ENCODE results near the gene NKX1-2.

NKX1-2 gene

DNA sequence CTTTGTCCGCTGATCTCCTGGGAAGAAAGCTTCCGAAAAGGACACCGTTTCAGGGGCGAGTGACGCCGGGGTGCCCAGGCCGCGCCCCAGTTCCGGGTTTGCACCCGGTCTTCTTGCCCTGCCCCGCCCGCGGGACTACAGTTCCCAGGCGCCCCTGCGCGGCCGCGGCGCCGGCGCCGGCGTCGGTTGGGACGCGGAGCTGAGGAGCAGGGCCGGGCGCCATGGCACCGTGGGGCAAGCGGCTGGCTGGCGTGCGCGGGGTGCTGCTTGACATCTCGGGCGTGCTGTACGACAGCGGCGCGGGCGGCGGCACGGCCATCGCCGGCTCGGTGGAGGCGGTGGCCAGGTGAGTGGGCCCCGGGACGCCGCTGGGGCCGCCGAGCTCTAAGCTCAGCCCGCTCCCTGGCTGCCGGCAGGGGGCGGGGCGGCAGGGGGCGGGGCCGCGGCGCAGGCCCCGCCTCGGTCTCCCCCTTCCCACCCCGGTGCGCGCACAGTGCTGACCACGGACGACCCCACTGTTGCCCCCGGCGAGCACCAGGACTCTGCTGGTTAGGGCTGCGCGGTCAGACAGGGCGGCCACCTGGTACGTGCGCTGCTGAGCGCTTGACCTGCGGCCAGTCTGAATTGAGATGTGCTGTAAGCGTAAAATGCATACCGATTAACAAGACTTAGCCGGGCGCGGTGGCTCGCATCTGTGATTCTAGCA, 12.0 kb upstream of the NKX1-2 start, which contains the start of gene LHPP:
Gene LHPP, plus strand, starts transcription at position 182 of the 706 bp plus-strand sequence. Its CDS starts 40 bp downstream, at position 222.
- DNase-seq (ENCODE audit: low read depth), result peak; percentile 75
- H3K4me3 ChIP-seq (ENCODE audit: low read length), result peak within 1 kb of the TSS; percentile 86
- TF ChIP-seq, protein P1, sequence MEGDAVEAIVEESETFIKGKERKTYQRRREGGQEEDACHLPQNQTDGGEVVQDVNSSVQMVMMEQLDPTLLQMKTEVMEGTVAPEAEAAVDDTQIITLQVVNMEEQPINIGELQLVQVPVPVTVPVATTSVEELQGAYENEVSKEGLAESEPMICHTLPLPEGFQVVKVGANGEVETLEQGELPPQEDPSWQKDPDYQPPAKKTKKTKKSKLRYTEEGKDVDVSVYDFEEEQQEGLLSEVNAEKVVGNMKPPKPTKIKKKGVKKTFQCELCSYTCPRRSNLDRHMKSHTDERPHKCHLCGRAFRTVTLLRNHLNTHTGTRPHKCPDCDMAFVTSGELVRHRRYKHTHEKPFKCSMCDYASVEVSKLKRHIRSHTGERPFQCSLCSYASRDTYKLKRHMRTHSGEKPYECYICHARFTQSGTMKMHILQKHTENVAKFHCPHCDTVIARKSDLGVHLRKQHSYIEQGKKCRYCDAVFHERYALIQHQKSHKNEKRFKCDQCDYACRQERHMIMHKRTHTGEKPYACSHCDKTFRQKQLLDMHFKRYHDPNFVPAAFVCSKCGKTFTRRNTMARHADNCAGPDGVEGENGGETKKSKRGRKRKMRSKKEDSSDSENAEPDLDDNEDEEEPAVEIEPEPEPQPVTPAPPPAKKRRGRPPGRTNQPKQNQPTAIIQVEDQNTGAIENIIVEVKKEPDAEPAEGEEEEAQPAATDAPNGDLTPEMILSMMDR (conservative IDR thresholded peaks at IDR 0.05; ENCODE audit: low read length), result no peak

- H3K4me3 ChIP-seq (ENCODE audit: low read length), result no peak overlapping the region
- TF ChIP-seq, protein P1 (conservative IDR thresholded peaks at IDR 0.05; ENCODE audit: low read length), result no peak
- DNase-seq (ENCODE audit: low read depth), result no peak
These were observed 10.3 kb upstream of the NKX1-2 start for GRCh38 chr10:124460144-124460543.

GRCh38 chr10:124459395-124459794, 9.6 kb upstream of the NKX1-2 start:
- H3K4me3 ChIP-seq (ENCODE audit: low read length), result no peak overlapping the region
- no peak for DNase-seq (ENCODE audit: low read depth)
- TF ChIP-seq, protein P1 (conservative IDR thresholded peaks at IDR 0.05; ENCODE audit: low read length), result no peak

GRCh38 chr10:124458889-124459288, 9.1 kb upstream of the NKX1-2 start:
- TF ChIP-seq, protein P1 (conservative IDR thresholded peaks at IDR 0.05; ENCODE audit: low read length), result no peak
- H3K4me3 ChIP-seq (ENCODE audit: low read length), result no peak overlapping the region
- no peak for DNase-seq (ENCODE audit: low read depth)

DNA sequence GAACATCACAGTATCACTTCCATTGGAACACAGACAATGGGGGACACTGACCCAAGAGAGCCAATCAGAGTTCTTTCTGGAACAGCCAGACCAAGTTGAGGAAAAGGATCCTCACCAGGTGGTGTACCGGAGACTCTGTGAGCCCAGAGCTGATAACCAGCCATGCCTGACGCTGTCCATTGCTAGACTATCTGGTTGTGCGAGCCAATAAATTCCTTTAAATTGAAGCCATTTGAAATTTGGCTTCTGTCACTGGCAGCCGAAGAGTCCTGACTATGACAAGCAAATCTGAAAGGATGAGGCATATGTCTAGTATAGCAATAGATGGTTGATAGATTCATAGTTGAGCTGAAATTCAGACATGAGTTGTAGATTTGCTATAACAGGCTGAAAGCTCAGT, 8.6 kb upstream of the NKX1-2 start:
- TF ChIP-seq, protein P1 (conservative IDR thresholded peaks at IDR 0.05; ENCODE audit: low read length), result no peak
- DNase-seq (ENCODE audit: low read depth), result no peak
- H3K4me3 ChIP-seq (ENCODE audit: low read length), result no peak overlapping the region

DNA sequence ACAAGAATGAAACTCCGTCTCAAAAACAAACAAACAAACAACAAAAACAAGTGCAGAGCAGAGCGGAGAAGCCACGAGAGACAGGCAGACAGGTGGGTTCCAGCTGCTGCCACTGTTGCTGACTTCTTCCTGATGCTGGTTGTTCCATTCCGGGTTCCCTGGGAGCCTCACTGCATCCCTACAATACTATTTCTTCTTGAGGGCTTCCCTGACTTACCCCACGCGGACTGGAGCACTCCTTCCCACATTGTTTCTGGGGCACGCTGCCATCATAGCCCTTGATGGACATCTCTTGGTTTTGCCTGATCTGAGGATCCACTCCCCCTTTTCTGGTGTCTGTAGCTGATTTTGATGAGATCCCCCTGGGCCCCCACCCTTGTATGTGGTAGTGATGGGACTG, 5.6 kb upstream of the NKX1-2 start:
- no peak overlapping the region for H3K4me3 ChIP-seq (ENCODE audit: low read length)
- no peak for DNase-seq (ENCODE audit: low read depth)
- TF ChIP-seq, protein P1 (conservative IDR thresholded peaks at IDR 0.05; ENCODE audit: low read length), result no peak

DNA sequence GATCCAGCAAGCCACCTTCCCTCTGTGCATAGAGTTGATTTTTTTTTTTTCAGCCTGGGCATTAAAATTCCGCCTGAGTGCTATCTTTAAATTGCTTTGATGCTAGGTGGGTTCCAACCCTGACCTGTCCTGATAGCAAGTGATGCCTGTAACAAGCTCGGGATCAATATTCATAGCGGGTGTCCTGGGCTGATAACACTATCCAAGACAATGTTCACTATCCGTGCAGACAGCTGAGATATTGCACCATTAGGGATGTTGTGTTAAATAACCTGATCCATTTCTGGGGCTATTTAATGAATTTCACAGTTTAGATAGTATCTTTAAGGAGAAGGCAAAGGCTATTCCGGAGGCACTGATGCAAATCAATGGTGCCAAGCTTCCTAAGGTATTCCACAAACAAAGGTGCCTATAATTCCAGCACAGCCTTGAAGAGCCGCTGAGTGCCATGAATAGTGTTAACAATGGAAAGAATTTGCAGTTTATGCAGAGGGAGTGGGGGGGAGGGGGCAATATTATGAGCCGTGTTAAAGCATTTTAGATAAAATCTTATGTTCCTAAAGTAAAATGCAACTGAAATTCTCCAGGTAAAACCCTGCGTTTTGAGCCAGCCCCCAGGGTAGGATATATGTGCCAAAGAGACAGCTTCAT, 4.2 kb upstream of the NKX1-2 start:
- H3K4me3 ChIP-seq (ENCODE audit: low read length), result no peak overlapping the region
- DNase-seq (ENCODE audit: low read depth), result no peak
- TF ChIP-seq, protein P1 (conservative IDR thresholded peaks at IDR 0.05; ENCODE audit: low read length), result no peak

Measured in AG10803 (cell line).